OCI-LY3 (cell line): ENCODE measurements around the gene PDE8A.

Experiments used
- EZH2phosphoT487 ChIP-seq: fragments of 200-600 bp; shearing (Covaris generic); IDR thresholded peaks from 2 replicates; pipeline ENCODE4 v1.6.1; 2018; ENCODE audit warnings: antibody characterized with exemption, mixed run types, low read depth
- TF ChIP-seq, protein P1 (sequence below): fragments of 200-600, 300-600 bp; sonication (generic); IDR thresholded peaks from 2 replicates; pipeline ENCODE4 v1.5.1; 2014; ENCODE audit warnings: antibody characterized with exemption, low read length, low read depth

DNA sequence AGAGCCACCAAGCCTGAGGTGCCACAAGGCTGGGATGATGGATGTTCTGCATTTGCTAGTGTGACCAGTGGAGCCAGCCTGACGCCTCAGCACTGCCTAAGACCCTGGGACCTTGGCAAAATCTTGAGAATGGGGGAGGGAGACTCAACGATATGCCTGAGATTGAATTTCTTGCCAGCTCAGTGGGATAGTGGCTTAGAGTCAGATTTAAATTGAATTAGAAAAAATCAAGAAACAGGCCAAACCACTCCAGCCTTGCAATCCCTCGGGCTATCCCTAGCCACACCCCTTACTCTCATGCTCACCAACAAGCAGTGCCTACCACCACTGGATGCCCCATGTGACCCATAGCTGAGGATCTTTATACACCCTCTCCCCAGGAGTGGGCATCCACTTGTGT is 18.7 kb upstream of the PDE8A start:
- TF ChIP-seq, protein P1, sequence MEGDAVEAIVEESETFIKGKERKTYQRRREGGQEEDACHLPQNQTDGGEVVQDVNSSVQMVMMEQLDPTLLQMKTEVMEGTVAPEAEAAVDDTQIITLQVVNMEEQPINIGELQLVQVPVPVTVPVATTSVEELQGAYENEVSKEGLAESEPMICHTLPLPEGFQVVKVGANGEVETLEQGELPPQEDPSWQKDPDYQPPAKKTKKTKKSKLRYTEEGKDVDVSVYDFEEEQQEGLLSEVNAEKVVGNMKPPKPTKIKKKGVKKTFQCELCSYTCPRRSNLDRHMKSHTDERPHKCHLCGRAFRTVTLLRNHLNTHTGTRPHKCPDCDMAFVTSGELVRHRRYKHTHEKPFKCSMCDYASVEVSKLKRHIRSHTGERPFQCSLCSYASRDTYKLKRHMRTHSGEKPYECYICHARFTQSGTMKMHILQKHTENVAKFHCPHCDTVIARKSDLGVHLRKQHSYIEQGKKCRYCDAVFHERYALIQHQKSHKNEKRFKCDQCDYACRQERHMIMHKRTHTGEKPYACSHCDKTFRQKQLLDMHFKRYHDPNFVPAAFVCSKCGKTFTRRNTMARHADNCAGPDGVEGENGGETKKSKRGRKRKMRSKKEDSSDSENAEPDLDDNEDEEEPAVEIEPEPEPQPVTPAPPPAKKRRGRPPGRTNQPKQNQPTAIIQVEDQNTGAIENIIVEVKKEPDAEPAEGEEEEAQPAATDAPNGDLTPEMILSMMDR: no peak
- no peak for TF ChIP-seq EZH2phosphoT487
